ENCODE results near the gene ENHO.

Gene ENHO

DNA sequence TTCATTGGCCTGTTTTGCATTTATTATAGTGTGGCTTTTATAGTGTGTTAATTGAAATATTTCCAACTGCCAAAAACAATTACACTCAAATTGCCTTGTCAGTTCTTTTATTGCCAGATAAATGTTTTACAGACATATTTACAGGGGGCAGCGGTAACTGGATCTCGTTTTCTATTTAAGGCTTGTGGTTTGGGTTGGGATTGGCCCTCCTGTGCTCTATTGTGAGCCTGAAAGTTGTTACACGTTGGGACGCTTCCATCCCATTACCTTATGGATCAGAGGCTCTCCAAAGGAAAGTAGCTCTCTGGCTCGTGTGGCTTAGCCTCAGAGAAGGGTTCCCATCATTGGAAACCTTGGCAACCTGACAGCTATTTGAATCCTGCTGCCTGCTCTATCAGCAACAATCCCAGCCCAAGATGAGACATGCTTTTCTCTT lies 43.3 kb downstream of the ENHO start:
- Histone ChIP-seq H3K4me3 (no peak overlapping the region), H3K27ac (no peak overlapping the region)
- no peak for DNase-seq (ENCODE audit: low spot score)
- TF ChIP-seq, protein P1, sequence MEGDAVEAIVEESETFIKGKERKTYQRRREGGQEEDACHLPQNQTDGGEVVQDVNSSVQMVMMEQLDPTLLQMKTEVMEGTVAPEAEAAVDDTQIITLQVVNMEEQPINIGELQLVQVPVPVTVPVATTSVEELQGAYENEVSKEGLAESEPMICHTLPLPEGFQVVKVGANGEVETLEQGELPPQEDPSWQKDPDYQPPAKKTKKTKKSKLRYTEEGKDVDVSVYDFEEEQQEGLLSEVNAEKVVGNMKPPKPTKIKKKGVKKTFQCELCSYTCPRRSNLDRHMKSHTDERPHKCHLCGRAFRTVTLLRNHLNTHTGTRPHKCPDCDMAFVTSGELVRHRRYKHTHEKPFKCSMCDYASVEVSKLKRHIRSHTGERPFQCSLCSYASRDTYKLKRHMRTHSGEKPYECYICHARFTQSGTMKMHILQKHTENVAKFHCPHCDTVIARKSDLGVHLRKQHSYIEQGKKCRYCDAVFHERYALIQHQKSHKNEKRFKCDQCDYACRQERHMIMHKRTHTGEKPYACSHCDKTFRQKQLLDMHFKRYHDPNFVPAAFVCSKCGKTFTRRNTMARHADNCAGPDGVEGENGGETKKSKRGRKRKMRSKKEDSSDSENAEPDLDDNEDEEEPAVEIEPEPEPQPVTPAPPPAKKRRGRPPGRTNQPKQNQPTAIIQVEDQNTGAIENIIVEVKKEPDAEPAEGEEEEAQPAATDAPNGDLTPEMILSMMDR (IDR thresholded peaks at IDR 0.05): no peak

- TF ChIP-seq, protein P1 (IDR thresholded peaks at IDR 0.05): no peak
- no peak for DNase-seq (ENCODE audit: low spot score)
- Histone ChIP-seq H3K4me3 (no peak overlapping the region), H3K27ac (no peak overlapping the region)
Measured at GRCh38 chr9:34477541-34477940, 45.2 kb downstream of the ENHO start.

GRCh38 chr9:34475097-34475496 lies 47.7 kb downstream of the ENHO start:
- TF ChIP-seq, protein P1 (IDR thresholded peaks at IDR 0.05): no peak
- DNase-seq (ENCODE audit: low spot score): peak; percentile 3
- H3K4me3 ChIP-seq: no peak overlapping the region
- no peak overlapping the region for H3K27ac ChIP-seq

All from coronary artery (tissue), 2 donors.